C1 segment of cervical spinal cord (tissue), 14 donors: Measurements from ENCODE around the gene ADAM19.
A peak's percentile ranks its signal among the peaks of the same experiment; 100 is the strongest.

Experiments used
- DNase-seq, 14 donors: peaks; one replicate each; lab custom pipeline; 2025; lab: John Stamatoyannopoulos, UW

Gene ADAM19

DNA sequence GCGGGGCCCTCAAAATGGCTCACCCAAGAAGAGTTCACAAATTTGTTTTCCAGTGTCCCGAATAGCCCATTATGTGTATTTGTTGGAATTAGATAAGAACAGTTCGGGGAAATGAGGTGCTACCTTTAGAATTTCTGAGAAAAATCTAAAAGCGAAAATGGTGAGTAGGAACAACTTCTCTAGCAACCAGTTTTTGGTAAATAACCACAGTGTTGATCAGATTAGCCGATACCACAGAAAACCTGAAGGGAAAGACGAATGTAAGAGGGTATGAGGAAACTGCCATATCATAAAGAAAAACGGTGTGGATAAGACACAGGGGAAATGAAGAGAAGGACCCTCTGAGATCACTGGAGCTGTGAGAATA is 31.0 kb downstream of the ADAM19 start:
- no peak for DNase-seq

GRCh38 chr5:157543825-157544622 is 31.6 kb downstream of the ADAM19 start:
- DNase-seq = no peak

- DNase-seq = no peak
These were observed 33.1 kb downstream of the ADAM19 start for GRCh38 chr5:157542282-157543000.

DNA sequence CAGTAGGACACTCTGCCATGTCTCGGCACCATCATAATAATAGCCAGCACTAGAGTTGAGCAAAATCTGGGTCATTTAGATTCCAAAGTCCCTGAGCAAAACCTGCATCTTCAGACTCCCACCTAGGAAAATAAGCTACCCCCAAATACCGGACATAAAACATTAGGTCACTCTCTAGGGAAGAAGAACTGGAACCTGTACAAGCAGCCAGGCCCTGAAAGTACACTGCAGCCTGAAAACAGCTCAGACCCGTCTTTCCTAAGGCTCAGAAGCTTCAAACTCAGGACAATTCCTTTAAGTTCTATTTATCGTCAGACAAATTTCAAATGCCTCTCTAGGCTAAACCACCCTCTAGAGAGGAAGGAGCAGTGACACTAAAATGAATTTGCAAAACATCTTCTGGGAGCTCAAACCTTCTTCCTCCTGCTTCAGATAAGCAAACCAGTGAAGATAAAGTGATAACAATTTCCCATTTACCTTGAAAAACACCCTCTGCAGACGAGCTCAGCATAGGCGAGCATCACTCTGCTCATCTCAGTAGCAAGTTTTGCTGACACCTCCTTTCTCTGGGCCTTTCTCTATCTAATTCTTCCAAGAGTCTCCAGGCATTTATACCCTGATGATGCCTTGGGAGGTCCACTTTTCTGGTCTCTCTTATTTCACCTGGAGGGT is 34.0 kb downstream of the ADAM19 start:
- peak in 1 of 14 donors; percentile 23 for DNase-seq

GRCh38 chr5:157540707-157541446 is 34.7 kb downstream of the ADAM19 start:
- DNase-seq = peak in 1 of 14 donors; percentile 28

- DNase-seq = no peak
These were observed 35.5 kb downstream of the ADAM19 start for GRCh38 chr5:157540124-157540523.

DNA sequence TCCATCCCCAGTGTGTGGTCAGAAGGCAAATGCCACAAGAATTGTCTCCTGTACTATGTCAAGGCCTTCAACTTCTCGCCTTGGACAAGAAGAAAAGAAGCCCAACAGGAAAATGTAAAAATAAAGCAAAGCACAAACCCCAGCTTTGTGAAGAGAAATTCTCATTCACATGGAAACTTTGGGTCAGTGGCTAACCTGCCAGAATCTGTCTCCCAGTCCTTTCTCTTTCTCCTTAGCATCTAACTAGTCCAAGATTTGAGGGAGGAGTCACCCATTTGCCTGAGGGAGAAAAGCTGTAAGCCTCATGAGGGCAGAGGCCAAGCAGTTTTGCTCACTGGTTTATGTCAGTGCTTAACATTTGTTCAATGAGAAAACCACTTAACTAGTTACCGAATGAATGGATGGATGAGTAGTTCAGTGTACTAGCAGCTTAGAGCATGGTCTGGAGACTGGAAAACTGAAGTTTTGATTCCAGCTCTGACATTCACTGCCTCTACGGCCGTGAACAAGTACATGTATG is 36.0 kb downstream of the ADAM19 start:
- DNase-seq = no peak

- peak in 1 of 14 donors; percentile 93 for DNase-seq
These were observed 37.3 kb downstream of the ADAM19 start for GRCh38 chr5:157538311-157538710.

DNA sequence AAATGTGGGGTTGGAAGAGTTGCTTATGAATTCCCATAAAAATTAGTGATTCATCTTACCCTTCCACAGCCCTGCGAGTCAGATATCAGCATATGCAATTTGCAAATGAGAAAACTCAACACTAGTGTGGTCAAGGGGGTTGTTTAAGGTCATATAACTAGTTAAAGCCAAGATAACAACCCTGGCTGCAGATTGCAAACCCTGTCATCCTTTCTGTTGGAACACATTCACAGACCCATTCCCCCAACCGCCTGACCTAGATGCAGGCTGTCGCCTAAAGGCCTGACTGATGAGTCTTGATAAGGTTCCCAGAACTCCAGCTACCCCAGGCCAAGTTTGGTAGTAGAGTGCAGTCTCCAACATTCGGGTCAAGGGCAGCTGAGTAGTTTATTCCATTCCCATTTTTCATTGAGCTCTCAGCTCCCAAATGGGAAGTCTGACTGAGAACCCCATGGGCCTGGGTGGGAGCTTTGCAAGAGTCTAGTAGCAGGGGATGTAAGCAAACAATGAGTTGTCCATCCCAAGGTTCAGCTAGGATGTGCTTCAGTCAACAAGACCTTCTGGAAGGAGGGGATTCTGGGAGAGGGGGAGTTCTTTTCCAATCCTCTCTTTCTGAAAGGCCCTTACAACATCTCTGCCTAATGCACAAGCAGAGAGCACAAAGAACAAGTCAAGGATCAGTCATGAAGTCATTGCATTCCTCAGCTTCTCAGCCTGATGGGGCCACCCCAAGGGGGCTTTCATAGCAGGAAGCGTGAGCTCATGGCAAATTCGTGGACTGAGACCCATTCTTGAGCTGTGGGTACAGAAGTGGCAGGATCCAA is 40.3 kb downstream of the ADAM19 start:
- peak in 1 of 14 donors; percentile 17 for DNase-seq

GRCh38 chr5:157533011-157533481 is 42.5 kb downstream of the ADAM19 start:
- no peak for DNase-seq

DNA sequence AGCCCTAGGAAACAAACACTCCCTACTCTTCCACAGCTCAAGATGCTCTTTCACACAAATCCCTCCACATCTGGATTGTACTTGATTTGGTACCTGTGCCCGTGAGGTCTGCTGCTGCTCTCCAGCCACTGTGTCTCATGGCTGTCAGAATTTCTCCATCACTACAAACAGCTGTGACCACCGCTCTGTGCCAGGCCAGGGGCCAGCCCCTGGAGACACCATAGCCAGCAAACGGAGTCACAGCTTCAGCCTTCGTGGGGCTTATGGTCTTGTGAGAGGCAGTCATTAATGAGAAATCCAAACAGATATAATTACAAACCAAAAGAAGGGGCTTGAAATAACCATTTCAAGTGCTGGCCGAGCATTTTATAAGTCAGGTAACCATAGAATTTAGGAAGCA is 43.6 kb downstream of the ADAM19 start:
- no peak for DNase-seq

DNA sequence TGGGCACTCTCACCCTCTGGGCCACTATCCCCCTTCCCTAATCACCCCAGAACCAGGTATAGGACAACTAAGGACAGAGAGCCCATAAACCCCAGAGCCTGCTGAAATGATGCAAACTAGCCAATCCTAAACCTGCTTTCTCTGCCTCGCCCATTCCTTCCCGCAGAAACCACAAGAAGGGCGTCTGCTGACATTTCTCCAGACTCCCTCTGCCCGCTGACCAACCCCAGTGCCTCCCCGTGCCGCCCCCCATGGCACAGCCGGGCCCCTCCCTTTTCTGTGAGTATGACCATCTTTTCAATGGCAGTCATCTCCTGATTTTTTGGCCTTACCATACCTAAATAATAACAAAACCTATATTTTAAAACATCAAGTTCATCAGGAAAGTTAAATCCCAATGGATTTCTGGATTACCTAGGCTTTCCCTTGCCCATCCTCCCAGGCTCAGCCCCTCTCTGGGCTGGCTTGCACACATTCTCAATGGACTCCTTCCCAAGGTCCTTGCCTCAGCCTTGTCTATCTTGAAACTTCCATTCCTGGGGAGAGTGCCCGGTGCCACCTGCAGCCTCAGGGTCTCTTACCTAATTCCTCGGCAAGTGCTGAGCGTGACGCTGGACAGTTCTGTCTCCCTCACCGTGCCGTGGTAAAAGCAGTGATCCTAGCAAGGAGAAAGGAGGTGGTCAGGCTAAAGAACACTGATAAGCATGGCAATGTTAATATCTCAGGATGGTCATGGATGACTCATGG is 45.2 kb downstream of the ADAM19 start:
- DNase-seq = no peak

DNA sequence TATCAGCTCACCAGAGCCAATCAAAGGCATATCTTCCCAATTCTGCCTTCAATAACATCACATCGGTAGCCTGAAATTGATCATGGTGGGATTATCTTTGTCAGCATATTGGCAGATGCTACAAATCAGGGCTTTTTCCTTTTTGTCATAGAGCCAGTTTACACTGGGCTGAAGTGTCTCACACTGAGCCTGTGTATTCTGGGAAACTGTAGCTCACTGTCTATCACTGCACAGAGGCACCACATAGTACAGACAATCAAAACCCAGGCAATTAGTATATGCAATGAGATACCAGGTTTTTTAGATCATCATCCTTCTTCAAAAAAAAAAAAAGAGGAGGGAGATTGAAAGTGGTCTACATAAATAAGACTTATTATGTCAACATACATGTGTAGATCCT is 46.6 kb downstream of the ADAM19 start:
- DNase-seq = no peak

GRCh38 chr5:157528036-157528632 is 47.4 kb downstream of the ADAM19 start:
- DNase-seq = peak in 1 of 14 donors; percentile 5

- no peak for DNase-seq
These were observed 50.7 kb downstream of the ADAM19 start for GRCh38 chr5:157524887-157525286.

DNA sequence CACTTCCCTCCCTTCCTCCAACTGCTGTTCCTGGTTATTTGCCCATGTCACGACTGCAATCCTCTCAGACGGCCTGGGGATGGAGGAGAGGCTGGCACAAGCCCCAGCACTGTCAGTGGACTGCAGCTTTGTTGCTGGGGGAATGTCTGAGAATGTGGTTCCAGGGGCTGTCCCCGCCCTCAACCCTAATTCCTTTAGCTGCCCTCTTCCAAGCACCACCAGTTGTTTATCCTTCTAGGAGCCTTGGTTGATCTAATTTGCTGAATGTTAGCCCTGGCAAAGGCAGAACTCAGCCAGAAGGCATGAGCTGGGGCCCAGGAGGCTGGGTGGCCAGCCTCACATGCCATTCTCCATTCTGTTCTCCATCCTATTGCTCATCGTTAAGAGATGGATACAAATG is 51.6 kb downstream of the ADAM19 start:
- DNase-seq = peak in 3 of 14 donors; percentile 6 to 28 (median 19)

DNA sequence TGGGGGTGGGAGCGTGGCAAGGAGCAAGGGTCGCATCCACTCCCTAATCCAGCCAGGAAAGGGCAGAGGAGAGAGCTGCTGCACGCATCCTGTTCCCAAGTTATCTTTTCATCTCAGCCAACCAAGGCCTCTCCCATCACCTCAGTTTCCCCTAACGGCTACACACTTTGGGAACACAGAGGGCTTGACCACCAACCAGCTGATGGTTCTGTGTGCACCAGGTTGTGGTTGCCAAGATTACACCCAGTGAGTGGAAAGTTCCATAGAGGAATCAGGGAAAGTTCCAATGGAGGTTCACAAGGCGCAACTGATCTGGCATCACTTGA is 53.9 kb downstream of the ADAM19 start:
- no peak for DNase-seq

DNA sequence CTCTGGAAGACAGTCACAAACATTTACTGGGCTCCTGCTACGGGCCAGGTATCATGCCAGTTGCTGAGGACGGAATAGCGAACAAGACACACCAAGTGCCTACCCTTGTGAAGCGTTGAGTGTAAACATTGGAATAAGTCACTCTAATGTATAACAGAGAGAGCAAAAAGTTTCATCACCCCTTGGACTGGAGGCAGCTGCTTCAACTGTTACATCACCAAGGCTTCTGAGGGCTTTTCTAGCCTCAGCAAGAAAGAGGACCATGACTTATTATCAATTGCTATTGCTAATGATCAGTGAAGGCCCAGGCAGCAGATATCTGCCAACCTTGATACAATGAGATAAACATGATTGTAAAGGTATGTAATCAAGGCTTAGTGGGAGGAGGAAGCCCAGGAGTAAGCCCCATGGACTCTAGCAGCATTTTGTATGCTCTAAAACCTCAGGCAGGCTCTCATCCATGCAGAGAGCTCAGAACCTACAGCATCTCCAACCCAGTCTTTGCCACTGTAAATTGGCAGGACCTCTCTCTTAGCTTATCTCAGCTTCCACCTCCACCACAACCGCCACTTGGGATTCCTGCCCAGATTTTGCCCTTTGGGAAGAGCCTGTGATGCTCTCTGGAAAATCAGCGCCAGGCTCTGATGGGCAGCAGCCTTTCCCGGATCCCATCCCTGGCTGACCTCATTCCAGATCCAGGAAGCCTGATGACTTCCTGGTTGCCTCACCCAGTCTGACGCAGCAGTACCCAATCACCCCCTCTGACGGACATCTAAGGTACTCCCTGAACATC is 54.5 kb downstream of the ADAM19 start:
- DNase-seq = peak in 1 of 14 donors; percentile 73
